GM12872 (cell line): ENCODE measurements around the gene HIGD1C.

Source experiments
- CTCF ChIP-seq: IDR thresholded peaks from 3 replicates; pipeline ENCODE4 v1.5.1; 2011; ENCODE audit warnings: low read depth, mild to moderate bottlenecking, low read length, moderate library complexity; ENCODE audit not compliant: insufficient read depth

The HIGD1C gene

GRCh38 chr12:50952510-50952909, at the start of gene HIGD1C:
TSS of gene HIGD1C (plus strand) at chr12:50952544. CDS start at chr12:50953999, 1,455 bp downstream.
- no peak for TF ChIP-seq CTCF

GRCh38 chr12:50913224-50913623, 39.1 kb upstream of the HIGD1C start:
- no peak for TF ChIP-seq CTCF

- TF ChIP-seq CTCF, result no peak
Measured at GRCh38 chr12:50914872-50915484, 37.4 kb upstream of the HIGD1C start.

GRCh38 chr12:50916292-50916691, 36.1 kb upstream of the HIGD1C start:
- TF ChIP-seq CTCF, result no peak

- no peak for TF ChIP-seq CTCF
Measured at GRCh38 chr12:50918584-50919316, 33.6 kb upstream of the HIGD1C start.

- TF ChIP-seq CTCF, result no peak
Measured at GRCh38 chr12:50922820-50923219, 29.5 kb upstream of the HIGD1C start.

GRCh38 chr12:50923361-50924130, 28.8 kb upstream of the HIGD1C start:
- TF ChIP-seq CTCF, result no peak
